Transverse colon (tissue), 1 donor: ENCODE measurements around the gene AIMP2.

Experiments used
- EP300 ChIP-seq: sonication (generic); formaldehyde crosslinking; IDR thresholded peaks from one replicate; pipeline ENCODE4 v1.6.1; 2017; ENCODE audit warnings: antibody characterized with exemption, low read depth
- POLR2A ChIP-seq: fragments of 450-650 bp; IDR thresholded peaks from one replicate; pipeline ENCODE4 v1.6.1; 2016; ENCODE audit warnings: antibody characterized with exemption, mild to moderate bottlenecking, moderate library complexity

- TF ChIP-seq EP300 (no peak), POLR2A (no peak)
Observed at GRCh38 chr7:6035165-6035564, 26.1 kb downstream of the AIMP2 start.
